ENCODE measurements around the gene SCYGR3.

GRCh38 chr2:227655454-227655853 lies 40.8 kb upstream of the SCYGR3 start:
- TF ChIP-seq CTCF (IDR thresholded peaks at IDR 0.05) (no peak), POLR2A (IDR thresholded peaks at IDR 0.05) (no peak)
